ENCODE data around the gene DLX6.

The DLX6 gene

GRCh38 chr7:97005183-97006054 lies at the start of gene DLX6:
Gene DLX6, plus strand, starts transcription at chr7:97005553. Its CDS starts 425 bp downstream, at chr7:97005978.
- DNase-seq = peak; percentile 28

- DNase-seq = no peak
These were observed 46.2 kb upstream of the DLX6 start for GRCh38 chr7:96959135-96959534.

GRCh38 chr7:96962221-96962885 lies 43.0 kb upstream of the DLX6 start:
- DNase-seq = peak; percentile 4

GRCh38 chr7:96968981-96969380 lies 36.4 kb upstream of the DLX6 start:
- no peak for DNase-seq

GRCh38 chr7:96970739-96971138 lies 34.6 kb upstream of the DLX6 start:
- no peak for DNase-seq

GRCh38 chr7:96973986-96974385 lies 31.4 kb upstream of the DLX6 start:
- DNase-seq = peak; percentile 4

- DNase-seq = no peak
These were observed 29.2 kb upstream of the DLX6 start for GRCh38 chr7:96976106-96976505.

GRCh38 chr7:96977445-96977844 lies 27.9 kb upstream of the DLX6 start:
- DNase-seq = no peak

- DNase-seq = no peak
These were observed 25.6 kb upstream of the DLX6 start for GRCh38 chr7:96979551-96980276.

- DNase-seq = no peak
These were observed 22.8 kb upstream of the DLX6 start for GRCh38 chr7:96982586-96982985.

GRCh38 chr7:96985992-96986391 lies 19.4 kb upstream of the DLX6 start:
- no peak for DNase-seq

GRCh38 chr7:96986901-96987300 lies 18.5 kb upstream of the DLX6 start:
- DNase-seq = no peak

GRCh38 chr7:96987719-96988118 lies 17.6 kb upstream of the DLX6 start:
- no peak for DNase-seq

- DNase-seq = no peak
These were observed 16.0 kb upstream of the DLX6 start for GRCh38 chr7:96989241-96989858.

GRCh38 chr7:96989859-96990317 lies 15.5 kb upstream of the DLX6 start:
- DNase-seq = no peak

- DNase-seq = no peak
These were observed 13.7 kb upstream of the DLX6 start for GRCh38 chr7:96991546-96992191.

GRCh38 chr7:96992192-96993005 lies 13.0 kb upstream of the DLX6 start:
- DNase-seq = no peak

- DNase-seq = no peak
These were observed 12.1 kb upstream of the DLX6 start for GRCh38 chr7:96993094-96993865.

- DNase-seq = no peak
These were observed 11.4 kb upstream of the DLX6 start for GRCh38 chr7:96993980-96994379.

GRCh38 chr7:96995406-96996110 lies 9.8 kb upstream of the DLX6 start:
- DNase-seq = no peak

Data from fibroblast of upper back skin (primary cell).